ENCODE data around the gene ZP3. TPM values are rescaled to one million over a fixed set of nuclear protein-coding genes. Genes with fewer than 3 reads are reported as not detected.
A peak's percentile ranks its signal among the peaks of the same experiment; 100 is the strongest.
"Not testable (repeated sequence)": the region's sequence is repeated elsewhere in the genome, so short reads cannot be mapped to it uniquely, and the experiment has no call there.

Gene ZP3
- 10 to 100 TPM in 1 of 2 donors, 1 to 10 TPM in 1; 7.7 to 11.8 TPM for total RNA-seq

- H3K4me1 Mint-ChIP-seq (ENCODE audit: low read depth): peaks cover 25% of the 10 kb centered on the region
- H3K4me3 Mint-ChIP-seq: no peak within 1 kb of the TSS
- no peak for DNase-seq
- peak; percentile 50 to 63 for ATAC-seq (replicated peaks in 1 of 2)
- H3K9me3 Mint-ChIP-seq: no peaks in the 10 kb centered on the region
- H3K27me3 Mint-ChIP-seq (ENCODE audit: low read depth): peaks cover 12% of the 10 kb centered on the region
- no peak within 1 kb of the TSS for H3K27ac Mint-ChIP-seq
- H3K36me3 Mint-ChIP-seq (ENCODE audit: insufficient read depth in 2 of 2): no peaks in the 10 kb centered on the region
Observed at GRCh38 chr7:76424413-76425111, at the start of gene ZP3. TSS of gene ZP3 (plus strand) at chr7:76424950. CDS start at chr7:76424965, 15 bp downstream.

DNA sequence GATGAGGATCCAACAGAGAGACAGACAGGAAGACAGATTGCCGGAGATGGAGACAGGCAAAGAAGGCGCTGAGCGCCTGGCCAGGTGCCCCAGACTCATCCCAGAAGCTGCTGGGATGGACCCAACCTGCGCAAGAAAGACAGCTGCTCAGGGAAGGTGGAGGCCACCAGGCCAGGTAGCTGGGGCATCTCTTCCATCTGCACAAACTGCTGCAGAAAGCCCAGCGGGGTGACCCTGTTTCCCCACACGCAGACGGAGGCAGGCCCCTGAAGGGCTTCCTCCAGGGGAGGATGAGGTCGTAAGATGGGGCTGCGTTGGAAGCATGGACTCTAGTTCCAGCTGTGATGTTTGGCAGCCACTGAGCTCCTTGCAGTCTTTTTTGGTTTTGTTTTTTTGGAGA lies 49.5 kb upstream of the ZP3 start:
- ATAC-seq (replicated peaks in 1 of 2): no peak
- Mint-ChIP-seq H3K27ac (no peak overlapping the region), H3K27me3 (ENCODE audit: low read depth) (peaks cover 6% of the 10 kb centered on the region), H3K36me3 (ENCODE audit: insufficient read depth in 2 of 2) (no peaks in the 10 kb centered on the region), H3K4me1 (ENCODE audit: low read depth) (peaks cover 6% of the 10 kb centered on the region), H3K4me3 (no peak overlapping the region), H3K9me3 (no peaks in the 10 kb centered on the region)
- no peak for DNase-seq

DNA sequence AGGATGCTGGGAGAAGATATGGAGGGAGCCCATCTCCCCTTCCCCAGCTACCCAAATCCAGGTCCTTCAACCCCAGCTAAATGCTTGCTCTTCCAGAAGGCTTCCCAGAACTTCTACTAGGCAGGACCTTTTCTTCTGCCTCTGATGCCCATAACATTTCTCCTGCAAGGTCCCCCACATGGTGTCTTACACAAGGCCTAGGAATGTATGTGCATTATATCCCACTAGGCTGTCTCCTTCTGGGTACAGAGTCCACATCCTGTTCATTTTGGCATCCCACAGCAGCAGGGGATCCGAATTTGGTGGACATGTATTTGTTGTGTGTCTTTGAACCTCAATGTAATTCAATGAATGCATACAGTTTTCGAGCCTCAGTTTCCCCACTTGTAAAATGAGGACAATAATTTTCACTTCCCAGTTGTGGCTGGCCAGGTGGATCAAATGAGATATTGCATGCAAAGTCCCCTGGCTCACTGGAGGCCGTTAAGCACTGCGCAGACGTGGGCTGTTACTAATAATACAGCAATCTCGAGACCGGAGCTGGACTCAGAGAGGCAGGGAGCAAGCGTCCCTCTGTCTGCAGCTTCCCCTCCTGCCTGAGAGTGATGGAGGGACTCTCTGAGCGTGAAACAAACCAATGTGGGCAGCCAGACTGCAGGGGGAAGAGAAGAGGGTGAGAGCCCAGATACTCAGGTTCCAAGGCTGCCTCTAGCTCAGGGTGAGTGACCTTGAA lies 47.4 kb upstream of the ZP3 start:
- ATAC-seq (replicated peaks in 1 of 2): no peak
- no peak overlapping the region for H3K4me3 Mint-ChIP-seq
- H3K9me3 Mint-ChIP-seq: no peaks in the 10 kb centered on the region
- DNase-seq: no peak
- no peak overlapping the region for H3K27ac Mint-ChIP-seq
- peaks cover 6% of the 10 kb centered on the region for H3K4me1 Mint-ChIP-seq (ENCODE audit: low read depth)
- H3K36me3 Mint-ChIP-seq (ENCODE audit: insufficient read depth in 2 of 2): no peaks in the 10 kb centered on the region
- H3K27me3 Mint-ChIP-seq (ENCODE audit: low read depth): peaks cover 6% of the 10 kb centered on the region

- Mint-ChIP-seq H3K4me3 (peak overlapping the region; percentile 61 to 80), H3K27me3 (ENCODE audit: low read depth) (no peaks in the 10 kb centered on the region), H3K27ac (no peak overlapping the region), H3K4me1 (ENCODE audit: low read depth) (peaks cover 6% of the 10 kb centered on the region), H3K9me3 (no peaks in the 10 kb centered on the region), H3K36me3 (ENCODE audit: insufficient read depth in 2 of 2) (no peaks in the 10 kb centered on the region)
- no peak for DNase-seq
- ATAC-seq (replicated peaks in 1 of 2): no peak
Observed at GRCh38 chr7:76380623-76380966, 44.2 kb upstream of the ZP3 start.

DNA sequence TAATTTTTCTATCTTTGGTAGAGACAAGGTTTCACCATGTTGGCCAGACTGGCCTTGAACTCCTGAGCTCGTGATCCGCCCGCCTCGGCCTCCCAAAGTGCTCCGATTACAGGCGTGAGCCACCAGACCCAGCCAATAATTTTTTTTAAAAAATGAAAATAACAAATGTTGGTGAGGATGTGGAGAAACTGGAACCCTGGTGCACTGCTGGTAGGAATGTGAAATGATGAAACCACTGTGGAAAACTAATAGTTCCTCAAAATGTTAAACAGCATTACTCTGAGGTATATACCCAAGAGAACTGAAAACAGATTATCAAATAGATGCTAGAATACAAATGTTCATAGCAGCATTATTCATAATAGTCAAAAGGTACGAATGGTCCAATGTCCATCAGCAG lies 42.9 kb upstream of the ZP3 start:
- ATAC-seq (replicated peaks in 1 of 2) (no peak), DNase-seq (no peak)
- Mint-ChIP-seq H3K36me3 (ENCODE audit: insufficient read depth in 2 of 2) (no peaks in the 10 kb centered on the region), H3K27ac (no peak overlapping the region), H3K4me3 (no peak overlapping the region), H3K4me1 (ENCODE audit: low read depth) (peaks cover 6% of the 10 kb centered on the region), H3K27me3 (ENCODE audit: low read depth) (no peaks in the 10 kb centered on the region), H3K9me3 (no peaks in the 10 kb centered on the region)

DNA sequence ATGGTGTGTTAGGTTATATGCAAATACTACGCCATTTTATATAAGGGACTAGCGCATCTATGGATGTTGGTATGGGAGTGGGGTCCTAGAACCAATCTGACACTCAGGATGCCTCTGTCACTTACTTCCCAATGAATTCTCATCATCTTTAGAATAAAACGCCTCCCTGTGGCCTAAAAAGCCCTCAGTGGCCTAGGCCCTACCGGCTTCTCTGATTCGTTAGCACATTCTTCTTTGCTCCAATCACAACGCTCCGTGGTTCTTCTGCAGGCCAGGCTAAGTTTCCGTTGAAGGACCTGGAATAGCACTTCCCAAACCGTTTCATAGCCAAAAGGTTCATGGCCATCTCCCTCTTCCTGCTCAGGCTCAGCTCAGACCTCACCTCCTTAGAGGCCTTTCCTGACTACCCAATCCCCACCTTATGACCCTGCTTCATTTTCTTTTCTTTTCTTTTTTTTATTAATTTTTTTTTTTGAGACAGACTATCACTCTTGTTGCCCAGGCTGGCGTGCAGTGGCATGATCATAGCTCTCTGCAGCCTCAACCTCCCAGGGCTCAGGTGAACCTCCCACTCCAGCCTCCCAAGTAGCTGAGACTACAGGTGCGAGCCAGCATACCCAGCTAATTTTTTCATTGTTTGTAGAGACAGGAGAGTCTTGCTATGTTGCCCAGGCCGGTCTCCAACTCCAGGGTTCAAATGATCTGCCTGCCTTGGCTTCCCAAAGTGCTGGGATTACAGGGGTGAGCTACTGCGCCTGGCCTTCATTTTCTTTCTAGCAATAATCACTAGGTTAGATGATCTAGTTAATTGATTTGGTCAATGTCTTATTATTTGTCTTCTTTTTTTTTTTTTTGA lies 41.4 kb upstream of the ZP3 start:
- Mint-ChIP-seq H3K4me1 (ENCODE audit: low read depth) (peaks cover 6% of the 10 kb centered on the region), H3K36me3 (ENCODE audit: insufficient read depth in 2 of 2) (no peaks in the 10 kb centered on the region), H3K27me3 (ENCODE audit: low read depth) (no peaks in the 10 kb centered on the region), H3K27ac (no peak overlapping the region), H3K9me3 (no peaks in the 10 kb centered on the region), H3K4me3 (no peak overlapping the region)
- ATAC-seq (replicated peaks in 1 of 2) (no peak), DNase-seq (no peak)

DNA sequence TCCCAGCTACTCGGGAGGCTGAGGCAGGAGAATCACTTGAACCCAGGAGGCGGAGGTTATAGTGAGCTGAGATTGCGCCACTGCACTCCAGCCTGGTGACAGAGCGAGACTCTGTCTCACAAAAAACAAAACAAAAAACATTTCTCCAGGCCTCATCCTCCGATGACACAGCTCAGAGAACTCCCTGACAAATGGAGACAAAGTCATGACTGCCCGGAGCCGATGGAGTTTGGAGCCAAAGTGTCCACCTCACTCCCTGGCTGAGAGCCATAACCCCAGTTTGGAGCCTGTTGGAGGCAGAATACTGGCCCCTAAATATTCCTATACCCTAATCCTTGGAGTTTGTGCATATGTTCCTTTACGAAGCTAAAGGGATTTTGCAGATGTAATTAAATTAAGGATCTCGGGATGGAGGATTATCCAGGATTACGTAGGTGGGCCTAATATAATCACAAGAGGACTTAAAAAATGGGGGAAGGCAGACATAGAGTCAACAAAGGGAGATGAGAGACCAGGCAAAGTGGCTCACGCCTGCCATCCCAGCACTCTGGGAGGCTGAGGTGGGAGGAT lies 38.0 kb upstream of the ZP3 start:
- peaks cover 8% of the 10 kb centered on the region for H3K4me1 Mint-ChIP-seq (ENCODE audit: low read depth)
- no peak overlapping the region for H3K27ac Mint-ChIP-seq
- ATAC-seq (replicated peaks in 1 of 2): no peak
- H3K9me3 Mint-ChIP-seq: no peaks in the 10 kb centered on the region
- DNase-seq: no peak
- H3K4me3 Mint-ChIP-seq: no peak overlapping the region
- H3K27me3 Mint-ChIP-seq (ENCODE audit: low read depth): no peaks in the 10 kb centered on the region
- no peaks in the 10 kb centered on the region for H3K36me3 Mint-ChIP-seq (ENCODE audit: insufficient read depth in 2 of 2)

DNA sequence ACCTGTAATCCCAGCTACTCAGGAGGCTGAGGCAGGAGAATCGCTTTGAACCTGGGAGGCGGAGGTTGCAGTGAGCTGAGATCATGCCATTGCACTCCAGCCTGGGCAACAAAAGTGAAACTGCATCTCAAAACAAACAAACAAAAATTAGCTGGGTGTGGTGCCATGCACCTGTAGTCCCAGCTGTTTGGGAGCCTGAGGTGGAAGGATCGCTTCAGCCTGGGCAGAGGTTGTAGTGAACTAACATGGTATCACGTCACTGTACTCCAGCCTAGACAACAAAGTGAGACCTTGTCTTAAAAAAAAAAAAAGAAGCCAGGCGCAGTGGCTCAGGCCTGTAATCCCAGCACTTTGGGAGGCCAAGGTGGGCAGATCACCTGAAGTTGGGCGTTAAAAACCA lies 37.0 kb upstream of the ZP3 start:
- H3K9me3 Mint-ChIP-seq; H3K27ac Mint-ChIP-seq; H3K27me3 Mint-ChIP-seq (ENCODE audit: low read depth); ATAC-seq (replicated peaks in 1 of 2); DNase-seq; H3K36me3 Mint-ChIP-seq (ENCODE audit: insufficient read depth in 2 of 2); H3K4me3 Mint-ChIP-seq: not testable (repeated sequence)
- peaks cover 16% of the 10 kb centered on the region for H3K4me1 Mint-ChIP-seq (ENCODE audit: low read depth)

- no peak for DNase-seq
- Mint-ChIP-seq H3K4me3 (no peak overlapping the region), H3K27ac (no peak overlapping the region), H3K9me3 (no peaks in the 10 kb centered on the region), H3K36me3 (ENCODE audit: insufficient read depth in 2 of 2) (no peaks in the 10 kb centered on the region), H3K27me3 (ENCODE audit: low read depth) (no peaks in the 10 kb centered on the region), H3K4me1 (ENCODE audit: low read depth) (peaks cover 24% of the 10 kb centered on the region)
- no peak for ATAC-seq (replicated peaks in 1 of 2)
Observed at GRCh38 chr7:76390092-76390491, 34.7 kb upstream of the ZP3 start.

GRCh38 chr7:76392531-76393115 lies 32.1 kb upstream of the ZP3 start:
- ATAC-seq (replicated peaks in 1 of 2) (peak; percentile 0 to 3), DNase-seq (no peak)
- Mint-ChIP-seq H3K27me3 (ENCODE audit: low read depth) (no peaks in the 10 kb centered on the region), H3K36me3 (ENCODE audit: insufficient read depth in 2 of 2) (no peaks in the 10 kb centered on the region), H3K27ac (peak overlapping the region; percentile 93), H3K4me1 (ENCODE audit: low read depth) (peaks cover 24% of the 10 kb centered on the region), H3K4me3 (peak overlapping the region; percentile 90), H3K9me3 (no peaks in the 10 kb centered on the region)

GRCh38 chr7:76393116-76394031 lies 31.4 kb upstream of the ZP3 start:
- H3K36me3 Mint-ChIP-seq (ENCODE audit: insufficient read depth in 2 of 2): no peaks in the 10 kb centered on the region
- peaks cover 30% of the 10 kb centered on the region for H3K4me1 Mint-ChIP-seq (ENCODE audit: low read depth)
- peak overlapping the region; percentile 93 for H3K27ac Mint-ChIP-seq
- ATAC-seq (replicated peaks in 1 of 2) (peak; percentile 86), DNase-seq (peak; percentile 92 to 95)
- peak overlapping the region; percentile 90 for H3K4me3 Mint-ChIP-seq
- no peaks in the 10 kb centered on the region for H3K9me3 Mint-ChIP-seq
- no peaks in the 10 kb centered on the region for H3K27me3 Mint-ChIP-seq (ENCODE audit: low read depth)

DNA sequence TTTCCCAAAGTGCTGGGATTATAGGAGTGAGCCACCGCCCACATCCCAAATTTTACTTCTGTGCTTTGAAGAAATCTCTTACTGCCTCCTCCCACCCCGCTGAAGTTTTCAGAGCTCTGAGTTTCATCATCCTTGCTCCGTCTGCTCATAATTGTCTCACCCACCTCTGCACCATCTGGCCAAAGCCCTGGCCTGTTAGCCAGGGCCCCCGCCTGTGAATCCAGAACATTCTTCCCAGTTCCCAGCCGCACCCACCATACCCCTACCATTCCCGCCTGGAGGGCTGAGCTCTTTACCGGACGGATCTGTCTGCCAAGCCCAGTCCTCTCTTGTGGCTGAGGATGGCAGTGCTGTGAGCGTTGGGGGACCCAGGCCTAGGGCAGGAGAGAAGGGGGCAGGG lies 29.8 kb upstream of the ZP3 start:
- Mint-ChIP-seq H3K36me3 (ENCODE audit: insufficient read depth in 2 of 2) (no peaks in the 10 kb centered on the region), H3K9me3 (no peaks in the 10 kb centered on the region), H3K27me3 (ENCODE audit: low read depth) (no peaks in the 10 kb centered on the region), H3K4me1 (ENCODE audit: low read depth) (peaks cover 26% of the 10 kb centered on the region), H3K4me3 (no peak overlapping the region), H3K27ac (no peak overlapping the region)
- ATAC-seq (replicated peaks in 1 of 2) (no peak), DNase-seq (no peak)
